Activated T-helper 1 cell treated with anti-CD3 and anti-CD28 coated beads, Interleukin-12 subunit alpha, Interleukin-12 subunit beta, Interleukin-2, Interleukin-4 antibody, amounts not matched to agents 30 ng/mL and 10 ng/mL and 1 ng/mL, durations not matched to agents 14 hours and 24 hours and 36 hours (primary cell): ENCODE data around the gene RASD1. TPM values are rescaled to one million over a fixed set of nuclear protein-coding genes. Genes with fewer than 3 reads are reported as not detected.

Experiments
- DNase-seq: peaks from one replicate; pipeline ENCODE4 v3.0.0; 2021; ENCODE audit warnings: low spot score
- H3K27ac Mint-ChIP-seq: one replicate; pipeline ENCODE4 v1.8.0; 2021; ENCODE audit warnings: mild to moderate bottlenecking, mixed read lengths
- H3K27me3 Mint-ChIP-seq: one replicate; pipeline ENCODE4 v1.8.0; 2022; ENCODE audit warnings: mild to moderate bottlenecking, moderate library complexity, mixed read lengths; ENCODE audit not compliant: insufficient read depth
- H3K36me3 Mint-ChIP-seq: one replicate; pipeline ENCODE4 v1.8.0; 2021; ENCODE audit warnings: low read depth, mixed read lengths
- H3K4me1 Mint-ChIP-seq: one replicate; pipeline ENCODE4 v1.8.0; 2021; ENCODE audit warnings: low read depth, mixed read lengths
- H3K4me3 Mint-ChIP-seq: one replicate; pipeline ENCODE4 v1.8.0; 2021; ENCODE audit warnings: mild to moderate bottlenecking, moderate library complexity, mixed read lengths
- H3K9me3 Mint-ChIP-seq: one replicate; pipeline ENCODE4 v1.8.0; 2021; ENCODE audit warnings: mixed read lengths
- intact Hi-C: fragments of 100-400 bp; cut with micrococcal nuclease; formaldehyde crosslinking; loops from one replicate; pipeline ENCODE4 v1.15.1; 2024
- total RNA-seq: library from RNA; stranded (reverse); gene quantifications from 2 replicates; pipeline ENCODE4 v1.2.3, GENCODE V29; 2022

The RASD1 gene
- 10.1 and 12.9 TPM in 2 replicates for total RNA-seq

DNA sequence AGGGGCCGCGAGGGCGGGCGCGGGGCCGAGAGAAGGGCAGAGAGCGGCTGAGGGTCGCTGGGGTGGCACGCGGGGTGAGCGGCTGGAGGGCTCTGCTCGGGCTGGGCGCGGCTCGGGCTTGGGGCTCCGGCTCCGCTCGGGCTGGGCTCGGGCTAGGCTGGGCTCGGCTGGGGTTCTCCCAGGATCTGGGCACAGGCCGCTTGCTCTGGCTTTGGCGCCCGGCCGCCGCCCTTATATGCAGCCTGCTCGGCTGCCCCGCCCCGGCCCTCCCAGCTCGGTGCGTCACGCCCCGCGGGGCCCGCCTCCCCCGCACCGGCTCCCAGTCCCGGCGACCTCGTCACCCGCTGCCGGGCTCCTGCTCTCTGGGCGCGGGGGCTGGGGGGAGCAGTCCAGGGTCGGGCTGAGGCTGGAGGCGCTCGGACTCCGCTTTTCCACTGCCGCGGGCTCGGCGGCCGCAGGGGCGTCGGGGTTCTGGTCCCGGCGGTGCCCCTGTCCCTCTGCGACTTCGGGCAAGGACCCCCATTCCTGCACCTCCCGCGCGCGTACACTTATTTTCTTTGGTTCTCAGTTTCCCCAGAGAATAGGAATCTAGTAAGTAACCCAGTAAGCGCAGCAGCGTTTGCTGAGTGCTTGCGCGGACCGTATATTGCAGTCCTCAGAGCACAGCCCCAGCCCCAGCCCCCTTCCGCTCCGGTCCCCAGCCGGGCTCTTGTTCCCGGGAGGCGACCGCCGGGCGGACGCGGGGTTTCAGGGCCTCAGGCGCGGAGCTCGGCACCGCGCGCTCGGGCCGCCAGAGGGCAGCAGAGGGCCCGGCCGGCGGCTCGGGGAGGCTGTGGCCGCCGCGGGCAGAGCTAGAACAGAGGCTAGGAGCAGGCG is at the start of gene RASD1:
TSS of gene RASD1 (minus strand) at position 207 of the 876 bp plus-strand sequence. CDS start 214 bp downstream, outside the sequence.
- intact Hi-C loops, result loop anchor here (1.0 to 10.0 kb wide), 10 partner anchors 12 to 538 kb away; partner anchors contain the start of genes ATPAF2, DRC3, GID4 and PEMT
- Mint-ChIP-seq H3K4me3 (peak within 1 kb of the TSS; percentile 78), H3K9me3 (no peaks in the 10 kb centered on the region), H3K36me3 (peaks cover 12% of the 10 kb centered on the region), H3K4me1 (peaks cover 14% of the 10 kb centered on the region), H3K27ac (peak within 1 kb of the TSS; percentile 61), H3K27me3 (peaks cover 14% of the 10 kb centered on the region)
- peak; percentile 74 for DNase-seq

DNA sequence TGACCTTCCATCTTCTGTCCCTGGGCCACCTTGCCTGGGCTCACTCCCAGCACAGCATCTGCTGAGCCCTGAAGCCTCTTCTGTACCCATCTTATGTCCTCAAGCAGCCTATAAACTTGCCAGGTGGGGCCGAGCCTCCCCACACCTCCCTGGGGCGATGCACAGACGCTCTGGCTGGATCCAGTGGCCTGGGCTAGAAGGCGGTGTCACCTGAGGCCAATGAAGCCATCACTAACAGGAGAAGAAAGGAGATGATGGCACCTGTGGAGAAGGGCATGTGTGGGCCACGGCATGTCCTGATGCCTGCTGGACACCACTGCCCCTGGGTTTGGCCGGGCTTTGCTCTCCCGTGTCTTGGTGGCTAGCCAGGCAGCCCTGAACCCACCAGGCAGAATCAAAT is 49.8 kb upstream of the RASD1 start:
- H3K27me3 Mint-ChIP-seq, result no peaks in the 10 kb centered on the region
- H3K27ac Mint-ChIP-seq, result no peak overlapping the region
- no peaks in the 10 kb centered on the region for H3K9me3 Mint-ChIP-seq
- intact Hi-C loops, result no loop called here
- no peaks in the 10 kb centered on the region for H3K36me3 Mint-ChIP-seq
- H3K4me3 Mint-ChIP-seq, result no peak overlapping the region
- DNase-seq, result no peak
- H3K4me1 Mint-ChIP-seq, result no peaks in the 10 kb centered on the region

DNA sequence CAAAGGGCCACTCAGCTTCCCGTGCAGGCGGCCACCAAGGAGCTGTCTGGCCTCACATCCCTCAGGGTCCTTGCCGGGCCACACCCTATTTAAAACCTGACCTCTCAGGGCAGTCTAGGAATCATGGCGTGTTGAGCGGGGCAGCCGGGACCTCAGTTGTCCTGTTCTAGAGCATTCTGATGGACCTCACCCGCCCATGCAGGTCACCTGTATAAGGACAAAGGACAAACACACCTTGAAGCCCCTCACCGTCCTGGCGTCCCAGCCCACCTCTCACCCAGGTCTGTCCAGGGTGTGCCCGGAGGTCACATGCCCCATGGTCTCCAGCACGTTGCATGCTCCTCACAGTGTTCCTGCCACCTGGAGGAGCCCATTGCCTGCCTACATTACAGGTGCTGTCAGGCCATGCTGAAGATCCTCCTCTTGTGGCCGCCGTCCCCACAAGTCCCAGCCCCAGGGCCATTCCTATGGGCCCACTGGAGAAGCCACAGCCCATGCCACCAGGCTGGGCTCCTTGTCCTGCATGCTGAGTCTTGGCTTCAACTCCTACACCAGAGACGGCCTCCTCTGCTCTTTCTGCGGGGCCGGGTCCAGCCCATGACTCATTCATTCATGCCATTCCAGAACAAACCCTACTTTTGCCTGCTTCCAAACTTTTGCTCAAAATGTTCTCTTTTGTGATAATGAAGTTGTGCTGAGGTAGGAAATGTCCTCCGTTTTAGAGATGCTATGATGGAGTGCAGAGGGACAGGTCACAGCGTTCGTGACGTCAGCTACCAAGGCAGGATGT is 49.0 kb upstream of the RASD1 start:
- Mint-ChIP-seq H3K4me1 (no peaks in the 10 kb centered on the region), H3K27me3 (no peaks in the 10 kb centered on the region), H3K27ac (no peak overlapping the region), H3K4me3 (no peak overlapping the region), H3K9me3 (no peaks in the 10 kb centered on the region), H3K36me3 (no peaks in the 10 kb centered on the region)
- intact Hi-C loops, result no loop called here
- no peak for DNase-seq

- Mint-ChIP-seq H3K27me3 (no peaks in the 10 kb centered on the region), H3K36me3 (no peaks in the 10 kb centered on the region), H3K9me3 (no peaks in the 10 kb centered on the region), H3K4me3 (no peak overlapping the region), H3K4me1 (no peaks in the 10 kb centered on the region), H3K27ac (no peak overlapping the region)
- intact Hi-C loops, result no loop called here
- no peak for DNase-seq
These were observed 46.9 kb upstream of the RASD1 start for GRCh38 chr17:17542906-17543635.

DNA sequence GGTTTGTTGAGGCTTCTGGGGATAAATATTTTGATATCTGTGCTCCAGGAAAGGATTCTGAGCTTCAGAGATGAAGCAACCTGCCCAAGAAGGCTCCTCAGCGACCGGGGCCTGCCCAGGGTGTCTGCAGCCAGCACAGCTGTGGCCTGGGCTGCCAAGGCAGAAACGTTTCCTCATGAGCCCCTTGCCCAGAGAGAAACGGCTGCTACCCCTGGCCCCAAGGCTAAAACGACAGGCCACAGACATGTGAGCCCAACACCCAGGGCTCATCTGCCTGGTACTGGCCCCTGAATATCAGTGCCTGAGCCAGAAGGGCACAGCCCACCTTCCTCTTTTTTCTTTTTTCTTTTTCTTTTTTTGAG is 45.4 kb upstream of the RASD1 start:
- H3K27me3 Mint-ChIP-seq, result no peaks in the 10 kb centered on the region
- H3K4me3 Mint-ChIP-seq, result no peak overlapping the region
- H3K36me3 Mint-ChIP-seq, result no peaks in the 10 kb centered on the region
- intact Hi-C loops, result no loop called here
- no peak for DNase-seq
- H3K9me3 Mint-ChIP-seq, result no peaks in the 10 kb centered on the region
- H3K4me1 Mint-ChIP-seq, result no peaks in the 10 kb centered on the region
- no peak overlapping the region for H3K27ac Mint-ChIP-seq

DNA sequence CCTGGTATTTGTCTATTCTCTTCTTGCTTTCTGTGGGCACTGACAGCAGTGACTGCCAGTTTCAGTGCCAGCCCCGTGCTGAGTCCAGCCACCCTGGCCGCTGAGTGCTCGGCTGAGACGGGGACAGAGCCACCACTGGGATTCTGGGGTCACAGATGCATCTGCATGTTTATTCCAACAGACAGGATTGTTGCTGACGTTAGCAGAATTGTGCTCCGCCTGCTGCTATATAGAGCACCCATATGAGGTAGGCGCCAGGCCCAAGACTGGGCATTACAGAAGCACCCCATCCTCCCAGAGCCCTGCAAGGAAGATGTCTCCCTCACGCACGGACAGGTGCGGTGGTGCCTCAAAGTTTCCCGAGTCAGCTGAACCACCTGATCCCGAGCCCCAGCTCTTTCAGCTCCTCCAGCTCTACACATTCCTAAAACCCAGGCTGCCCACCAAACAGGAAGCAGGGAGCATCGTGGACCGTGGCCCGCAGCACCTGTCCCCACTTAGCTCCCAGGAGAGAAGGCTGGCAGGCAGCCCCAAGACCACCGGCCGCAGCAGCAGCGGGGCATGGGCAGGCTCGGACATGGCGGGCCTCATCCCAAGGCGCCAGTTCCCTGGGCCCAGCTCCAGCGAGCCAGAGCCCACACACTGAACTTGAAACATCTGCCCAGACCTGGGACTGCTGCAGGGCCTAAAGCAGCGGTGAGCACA is 44.9 kb upstream of the RASD1 start:
- intact Hi-C loops, result no loop called here
- Mint-ChIP-seq H3K4me3 (no peak overlapping the region), H3K9me3 (no peaks in the 10 kb centered on the region), H3K27me3 (no peaks in the 10 kb centered on the region), H3K36me3 (no peaks in the 10 kb centered on the region), H3K27ac (no peak overlapping the region), H3K4me1 (no peaks in the 10 kb centered on the region)
- DNase-seq, result no peak

DNA sequence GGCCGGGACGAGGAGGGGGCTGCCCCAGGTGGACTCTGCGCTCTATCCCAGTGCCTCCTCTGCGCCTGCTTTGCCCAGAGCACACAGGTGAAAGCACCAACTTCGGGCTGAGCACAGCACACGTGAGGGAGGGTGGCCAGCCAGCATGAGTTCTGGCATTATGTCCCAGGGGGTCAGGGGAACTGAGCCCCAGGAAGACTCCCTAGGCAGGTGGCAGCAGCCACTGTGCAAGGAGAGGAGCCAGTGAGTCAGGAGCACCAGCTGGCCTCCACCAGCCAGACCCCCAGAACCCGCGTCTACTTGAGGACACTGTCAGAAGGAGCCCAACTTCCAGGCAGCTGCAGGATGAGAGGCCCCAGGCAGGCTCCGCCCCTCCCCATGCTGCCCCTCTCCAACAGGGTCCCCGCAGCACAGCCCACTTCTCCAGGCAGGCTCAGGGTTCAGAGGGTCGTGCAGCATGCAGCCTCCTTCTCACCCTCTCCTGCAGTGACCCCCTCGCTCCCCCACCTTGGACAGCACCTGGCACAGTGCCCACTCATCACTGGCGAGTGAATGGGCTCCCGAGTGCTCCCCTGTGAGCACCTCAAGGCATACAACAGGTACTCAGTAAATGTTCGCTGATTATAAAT is 44.2 kb upstream of the RASD1 start:
- intact Hi-C loops, result no loop called here
- no peaks in the 10 kb centered on the region for H3K27me3 Mint-ChIP-seq
- H3K36me3 Mint-ChIP-seq, result no peaks in the 10 kb centered on the region
- DNase-seq, result no peak
- H3K27ac Mint-ChIP-seq, result no peak overlapping the region
- no peaks in the 10 kb centered on the region for H3K4me1 Mint-ChIP-seq
- no peaks in the 10 kb centered on the region for H3K9me3 Mint-ChIP-seq
- no peak overlapping the region for H3K4me3 Mint-ChIP-seq

DNA sequence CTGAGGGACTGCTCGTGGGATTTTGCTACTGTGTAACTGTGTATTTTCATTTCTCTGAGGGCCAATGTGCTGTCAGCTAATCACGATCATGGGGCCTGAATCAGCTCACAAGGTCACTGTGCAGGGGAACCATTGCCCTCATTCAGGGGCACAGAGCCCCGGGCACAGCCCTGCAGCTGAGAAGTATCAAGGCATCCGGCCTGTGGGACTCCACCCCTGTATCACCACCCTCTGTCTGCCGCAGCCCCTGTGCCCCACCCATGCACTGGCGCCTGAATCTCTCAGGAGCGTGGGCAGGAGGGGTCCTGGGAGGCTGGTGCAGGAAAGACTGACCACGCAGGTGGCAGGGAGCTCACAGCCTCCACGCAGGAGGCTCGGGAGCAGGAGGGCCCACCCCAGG is 43.4 kb upstream of the RASD1 start:
- H3K9me3 Mint-ChIP-seq, result no peaks in the 10 kb centered on the region
- no peaks in the 10 kb centered on the region for H3K36me3 Mint-ChIP-seq
- no peak overlapping the region for H3K4me3 Mint-ChIP-seq
- no peak overlapping the region for H3K27ac Mint-ChIP-seq
- no peak for DNase-seq
- no peaks in the 10 kb centered on the region for H3K27me3 Mint-ChIP-seq
- intact Hi-C loops, result no loop called here
- H3K4me1 Mint-ChIP-seq, result no peaks in the 10 kb centered on the region

DNA sequence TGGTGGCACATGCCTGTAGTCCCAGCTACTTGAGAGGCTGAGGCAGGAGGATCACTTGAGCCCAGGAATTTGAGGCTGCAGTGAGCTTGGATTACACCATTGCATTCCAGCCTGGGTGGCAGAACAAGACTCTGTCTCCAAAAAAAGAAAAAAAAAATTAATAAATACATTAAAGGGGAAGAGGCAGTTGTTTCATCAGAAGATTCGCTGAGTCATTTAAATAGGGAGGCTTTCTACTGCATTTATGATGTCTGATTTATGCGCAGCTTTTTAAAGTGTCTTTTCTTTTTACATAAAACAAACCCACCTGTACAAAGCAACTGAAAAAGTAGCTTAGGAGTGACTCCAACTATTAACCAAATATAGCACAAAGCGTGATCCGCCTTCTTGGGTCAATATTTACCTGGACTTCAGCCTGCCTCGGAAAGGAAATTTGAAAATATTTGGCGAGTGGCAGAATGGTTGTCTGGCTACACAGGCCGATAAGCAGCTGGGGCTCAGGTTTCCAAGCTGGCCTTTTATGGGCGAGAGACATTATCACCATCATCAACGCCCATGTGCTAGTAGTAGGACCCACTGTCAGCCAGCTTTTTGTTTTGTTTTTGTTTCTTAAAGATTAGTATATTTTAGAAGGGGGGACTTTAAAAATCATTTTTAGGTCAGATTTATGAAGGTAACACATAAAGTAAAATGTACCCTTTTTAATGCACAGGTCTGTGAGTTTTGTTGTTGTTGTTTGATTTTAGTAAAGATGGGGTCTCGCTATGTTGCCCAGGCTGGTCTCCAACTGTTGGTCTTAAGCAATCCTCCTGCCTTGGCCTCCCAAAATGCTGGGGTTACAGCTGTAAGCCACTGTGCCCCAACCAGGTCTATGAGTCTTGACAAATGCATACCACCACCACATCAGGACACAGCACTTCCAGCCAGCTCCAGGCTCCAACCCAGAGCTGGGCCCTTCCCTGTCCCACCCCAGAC is 42.5 kb upstream of the RASD1 start:
- Mint-ChIP-seq H3K4me1 (no peaks in the 10 kb centered on the region), H3K36me3 (no peaks in the 10 kb centered on the region), H3K4me3 (no peak overlapping the region), H3K9me3 (no peaks in the 10 kb centered on the region), H3K27ac (no peak overlapping the region), H3K27me3 (no peaks in the 10 kb centered on the region)
- intact Hi-C loops, result no loop called here
- DNase-seq, result no peak

DNA sequence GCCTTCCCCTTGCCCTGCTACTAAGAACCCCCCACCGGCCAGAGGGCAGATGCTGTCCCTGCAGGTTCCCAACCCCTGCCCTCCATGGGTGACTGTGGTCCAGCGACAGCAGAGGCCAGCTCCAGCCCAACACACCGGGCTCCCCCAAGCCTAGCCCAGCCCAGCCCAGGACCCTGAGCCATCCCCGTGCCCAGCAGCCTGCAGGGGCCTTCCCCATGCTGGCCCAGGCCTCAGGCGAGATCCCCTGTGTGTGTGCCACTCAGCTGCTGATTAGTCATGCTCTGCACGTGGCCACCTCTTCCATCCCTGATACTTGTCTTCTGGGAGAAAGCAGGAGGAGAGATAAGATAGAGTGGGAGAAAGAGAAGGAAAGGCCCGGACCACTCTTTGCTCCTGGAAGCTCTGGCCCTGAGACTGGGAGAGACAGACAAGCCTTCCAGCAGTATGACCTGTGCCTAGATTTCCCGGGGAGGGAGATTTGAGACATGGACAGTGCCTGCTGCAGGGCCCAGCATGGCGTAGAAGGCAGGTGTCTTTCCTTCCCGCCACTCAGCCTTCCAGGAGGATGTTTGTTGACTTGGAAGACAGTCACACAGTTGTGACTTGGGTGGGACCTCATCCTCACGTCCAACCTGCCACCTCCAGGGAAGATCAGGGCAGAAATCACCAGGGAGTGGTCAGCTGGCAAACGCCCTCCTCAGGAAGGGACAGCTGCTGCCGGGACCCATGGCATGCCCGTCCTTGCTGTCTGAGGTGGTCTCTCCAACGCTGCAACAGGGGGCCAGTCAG is 41.3 kb upstream of the RASD1 start:
- no peaks in the 10 kb centered on the region for H3K36me3 Mint-ChIP-seq
- intact Hi-C loops, result no loop called here
- no peaks in the 10 kb centered on the region for H3K27me3 Mint-ChIP-seq
- no peak for DNase-seq
- H3K4me3 Mint-ChIP-seq, result no peak overlapping the region
- no peaks in the 10 kb centered on the region for H3K9me3 Mint-ChIP-seq
- no peak overlapping the region for H3K27ac Mint-ChIP-seq
- no peaks in the 10 kb centered on the region for H3K4me1 Mint-ChIP-seq

DNA sequence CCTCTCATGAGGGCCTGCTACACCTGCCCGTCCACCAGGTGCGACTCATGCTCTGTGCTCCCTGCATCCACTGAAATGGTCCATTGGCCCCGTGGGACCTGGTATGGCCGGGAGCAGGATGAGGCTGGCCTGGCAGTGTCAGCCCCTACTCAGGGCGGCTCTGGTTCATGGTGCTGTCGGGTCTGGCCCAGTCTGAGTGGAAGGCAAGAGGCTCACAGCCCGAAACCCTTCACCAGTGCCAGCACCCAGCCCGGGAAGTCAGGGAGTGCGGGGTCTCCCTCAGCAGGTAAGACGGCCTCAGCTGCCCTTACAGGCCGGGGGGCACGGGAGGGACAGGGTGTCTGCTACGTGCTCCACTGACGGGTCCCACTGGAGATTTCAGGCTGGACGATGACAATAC is 40.5 kb upstream of the RASD1 start:
- no peaks in the 10 kb centered on the region for H3K9me3 Mint-ChIP-seq
- H3K36me3 Mint-ChIP-seq, result no peaks in the 10 kb centered on the region

More for the DNA sequence above, 40.5 kb upstream of the RASD1 start:
- intact Hi-C loops, result no loop called here
- H3K4me3 Mint-ChIP-seq, result no peak overlapping the region
- no peak for DNase-seq
- no peaks in the 10 kb centered on the region for H3K27me3 Mint-ChIP-seq
- no peak overlapping the region for H3K27ac Mint-ChIP-seq
- no peaks in the 10 kb centered on the region for H3K4me1 Mint-ChIP-seq
